Naive thymus-derived CD4-positive, alpha-beta T cell (primary cell): ENCODE results near the gene ABCG1. TPM values are rescaled to one million over a fixed set of nuclear protein-coding genes. Genes with fewer than 3 reads are reported as not detected.

Experiments
- ATAC-seq: fragments of 150-1000 bp; cut with Tn5 transposase; 2 replicates; pipeline ENCODE4 v1.10.0; 2021; ENCODE audit warnings: mild to moderate bottlenecking, moderate library complexity
- CTCF ChIA-PET: fragments of 350-600 bp; sonication (Branson Sonifier 250); formaldehyde crosslinking; loops from one replicate; lab custom pipeline; 2021; ENCODE audit warnings: antibody characterized with exemption; lab: Charles Lee
- POLR2A ChIA-PET: fragments of 350-600 bp; sonication (Branson Sonifier 250); formaldehyde crosslinking; loops from one replicate; lab custom pipeline; 2021; ENCODE audit warnings: antibody characterized with exemption, inconsistent platforms; lab: Charles Lee
- DNase-seq, 9 donors: peaks; one replicate each; pipeline versions ENCODE4 v3.0.0 to v3.0.0-alpha.2; 2020 to 2022; ENCODE audit warnings: mixed read lengths in 1 of 9
- H3K27ac ChIP-seq: one replicate; pipeline ENCODE4 v1.7.0; 2013; ENCODE audit warnings: mild to moderate bottlenecking, low read depth, low read length, moderate library complexity
- H3K27me3 ChIP-seq, 2 donors: one replicate each; pipeline ENCODE4 v1.7.0; 2013; ENCODE audit warnings: low read length in 2 of 2, mild to moderate bottlenecking in 2 of 2, moderate library complexity in 2 of 2; ENCODE audit not compliant: control insufficient read depth in 2 of 2, insufficient read depth in 2 of 2
- H3K36me3 ChIP-seq, 3 experiments: 1 replicate in 2 of 3; 2 replicates in 1 of 3; pipeline ENCODE4 v1.7.0; 2013; ENCODE audit warnings: low read length in 3 of 3, mild to moderate bottlenecking in 3 of 3, moderate library complexity in 1 of 3; ENCODE audit not compliant: insufficient read depth in 3 of 3, control insufficient read depth in 2 of 3
- H3K4me1 ChIP-seq, 2 donors: one replicate each; pipeline ENCODE4 v1.7.0; 2013; ENCODE audit warnings: low read length in 2 of 2, mild to moderate bottlenecking in 2 of 2, moderate library complexity in 1 of 2; ENCODE audit not compliant: control insufficient read depth in 2 of 2, insufficient read depth in 2 of 2
- H3K4me3 ChIP-seq: 2 replicates; pipeline ENCODE4 v1.7.0; 2013; ENCODE audit warnings: mild to moderate bottlenecking, low read length
- H3K9me3 ChIP-seq, 3 experiments: 1 replicate in 2 of 3; 2 replicates in 1 of 3; pipeline ENCODE4 v1.7.0; 2013; ENCODE audit warnings: low read length in 3 of 3; ENCODE audit not compliant: control insufficient read depth in 2 of 3
- H3K27ac Mint-ChIP-seq, 9 donors: one replicate each; pipeline ENCODE4 v1.8.0; 2020 to 2022; ENCODE audit warnings: mixed read lengths in 9 of 9, mild to moderate bottlenecking in 8 of 9, moderate library complexity in 5 of 9, inconsistent platforms in 2 of 9
- H3K27me3 Mint-ChIP-seq, 5 donors: one replicate each; pipeline ENCODE4 v1.8.0; 2021 to 2022; ENCODE audit warnings: mixed read lengths in 5 of 5, mild to moderate bottlenecking in 1 of 5
- H3K36me3 Mint-ChIP-seq, 5 donors: one replicate each; pipeline ENCODE4 v1.8.0; 2020 to 2022; ENCODE audit warnings: mixed read lengths in 5 of 5, mild to moderate bottlenecking in 3 of 5, inconsistent platforms in 1 of 5
- H3K4me1 Mint-ChIP-seq, 7 donors: one replicate each; pipeline ENCODE4 v1.8.0; 2020 to 2022; ENCODE audit warnings: mixed read lengths in 7 of 7, mild to moderate bottlenecking in 3 of 7, inconsistent platforms in 1 of 7
- H3K4me3 Mint-ChIP-seq, 10 donors: one replicate each; pipeline ENCODE4 v1.8.0; 2020 to 2022; ENCODE audit warnings: mild to moderate bottlenecking in 10 of 10, mixed read lengths in 10 of 10, moderate library complexity in 6 of 10, inconsistent platforms in 2 of 10
- H3K9me3 Mint-ChIP-seq, 11 donors: one replicate each; pipeline ENCODE4 v1.8.0; 2020 to 2022; ENCODE audit warnings: mixed read lengths in 11 of 11, mild to moderate bottlenecking in 4 of 11, inconsistent platforms in 1 of 11, moderate library complexity in 1 of 11
- intact Hi-C, 2 donors: fragments of 100-400 bp; cut with micrococcal nuclease; formaldehyde crosslinking; loops; one replicate each; pipeline ENCODE4 v1.15.1; 2023
- polyA plus RNA-seq, 2 donors: library from polyadenylated mRNA; unstranded; fragments of 300-500 nt; fragmentation: Illumina TruSeq; gene quantifications; one replicate each; pipeline ENCODE4 v1.2.3, GENCODE V29; 2021
- total RNA-seq, 6 experiments: library from RNA in 5 of 6; stranded (reverse) in 5 of 6; gene quantifications; 1 replicate in 5 of 6; 2 replicates in 1 of 6; pipeline ENCODE4 v1.2.3 and lab custom pipeline; 2021 to 2026

The ABCG1 gene
- total and polyA plus RNA-seq, 7 experiments from 2014 or later, result 0.67 to 49.7 (median 17.0) TPM

DNA sequence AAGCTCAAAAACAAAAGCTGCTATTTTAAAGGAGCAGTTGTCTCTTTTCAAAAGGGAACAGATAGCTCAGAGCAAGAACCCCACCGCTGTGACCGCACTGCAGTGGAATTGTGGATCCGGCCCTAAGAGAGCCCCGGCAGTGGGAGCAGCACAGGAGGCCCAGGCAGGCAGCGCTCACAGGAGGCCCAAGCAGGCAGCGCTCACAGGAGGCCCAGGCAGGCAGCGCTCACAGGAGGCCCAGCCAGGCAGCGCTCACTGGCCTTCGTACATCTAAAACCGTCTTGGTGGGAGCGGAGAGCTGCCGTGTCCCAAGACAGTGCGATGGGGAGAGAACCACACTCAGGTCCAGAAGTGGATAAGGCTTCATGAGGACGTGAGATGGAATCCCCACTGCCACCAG, 92.2 kb downstream of the ABCG1 start:
- Histone ChIP-seq H3K36me3 (no peaks in the 10 kb centered on the region), H3K4me3 (no peak overlapping the region), H3K4me1 (peaks cover 0 to 8% of the 10 kb centered on the region in 2 donors), H3K27me3 (no peaks in the 10 kb centered on the region), H3K27ac (no peak overlapping the region), H3K9me3 (no peaks in the 10 kb centered on the region)
- no peaks in the 10 kb centered on the region for H3K36me3 Mint-ChIP-seq
- H3K4me1 Mint-ChIP-seq, result peaks cover 0 to 16% (median 7%) of the 10 kb centered on the region in 7 donors
- peaks cover 0 to 3% (median 0%) of the 10 kb centered on the region in 11 donors for H3K9me3 Mint-ChIP-seq
- peak overlapping the region in 1 of 9 donors; percentile 36 for H3K27ac Mint-ChIP-seq
- CTCF ChIA-PET, result interaction anchor here (0.5 to 1.9 kb wide), 5 partner anchors 14 to 166 kb away, joined by 3 to 5 read pairs (median 3); no protein-coding TSS in a partner anchor
- ATAC-seq (no peak), DNase-seq (no peak)
- intact Hi-C loops, result no loop called here
- POLR2A ChIA-PET, result interaction anchor here (0.9 kb wide), 1 partner anchor 137 kb away, joined by 3 read pairs; no protein-coding TSS in a partner anchor
- no peak overlapping the region for H3K4me3 Mint-ChIP-seq
- peaks cover 0 to 15% (median 0%) of the 10 kb centered on the region in 5 donors for H3K27me3 Mint-ChIP-seq

DNA sequence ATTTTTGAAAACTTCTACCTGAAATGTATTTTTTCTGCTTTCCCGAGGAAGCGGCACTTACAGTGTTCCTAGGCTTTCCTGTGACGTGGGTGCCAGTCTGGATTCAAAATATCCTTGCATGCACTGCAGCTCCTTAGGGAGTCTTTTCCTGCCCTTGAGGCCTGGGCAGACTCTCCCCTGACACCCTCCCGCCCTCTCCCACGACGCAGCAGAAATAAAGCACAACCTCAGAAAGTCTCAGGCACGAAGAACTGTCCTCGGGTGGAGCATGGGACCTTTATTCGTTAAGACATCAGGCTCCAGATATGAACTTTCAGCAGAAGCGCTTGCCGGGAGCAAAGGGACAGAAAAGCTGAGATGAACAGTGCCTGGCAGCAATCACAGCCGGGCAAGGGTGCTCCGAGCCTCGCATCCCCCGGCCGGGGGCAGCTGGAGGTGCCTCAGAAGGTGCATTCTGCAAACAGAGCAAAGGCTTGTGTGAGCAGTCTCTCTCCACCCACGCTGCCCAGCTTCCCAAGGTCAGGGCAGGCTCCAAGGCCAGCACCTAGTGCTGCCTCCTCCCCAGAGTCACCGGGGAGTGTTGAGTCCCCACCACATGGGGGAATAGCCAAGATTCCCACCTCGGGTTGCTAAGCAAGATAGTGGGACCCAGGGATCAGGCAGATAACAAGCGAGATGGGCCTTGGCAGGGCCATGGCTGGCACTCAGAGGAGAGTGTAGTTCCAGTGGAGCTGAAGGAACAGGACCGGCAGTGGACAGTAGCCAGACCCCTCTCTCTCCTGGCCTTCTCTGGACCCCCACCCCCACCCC, 93.1 kb downstream of the ABCG1 start:
- Mint-ChIP-seq H3K4me1 (peaks cover 0 to 10% (median 3%) of the 10 kb centered on the region in 7 donors), H3K4me3 (no peak overlapping the region), H3K9me3 (peaks cover 0 to 3% (median 0%) of the 10 kb centered on the region in 11 donors), H3K27me3 (peaks cover 0 to 9% (median 0%) of the 10 kb centered on the region in 5 donors), H3K36me3 (no peaks in the 10 kb centered on the region), H3K27ac (peak overlapping the region in 1 of 9 donors; percentile 36)
- intact Hi-C loops, result no loop called here
- Histone ChIP-seq H3K4me3 (no peak overlapping the region), H3K4me1 (peaks cover 0 to 8% of the 10 kb centered on the region in 2 donors), H3K27ac (no peak overlapping the region), H3K36me3 (no peaks in the 10 kb centered on the region), H3K9me3 (no peaks in the 10 kb centered on the region), H3K27me3 (no peaks in the 10 kb centered on the region)
- ATAC-seq (no peak), DNase-seq (no peak)
- POLR2A ChIA-PET, result no interaction called here
- CTCF ChIA-PET, result interaction anchor here (1.5 kb wide), 1 partner anchor 15 kb away, joined by 3 read pairs; no protein-coding TSS in a partner anchor

DNA sequence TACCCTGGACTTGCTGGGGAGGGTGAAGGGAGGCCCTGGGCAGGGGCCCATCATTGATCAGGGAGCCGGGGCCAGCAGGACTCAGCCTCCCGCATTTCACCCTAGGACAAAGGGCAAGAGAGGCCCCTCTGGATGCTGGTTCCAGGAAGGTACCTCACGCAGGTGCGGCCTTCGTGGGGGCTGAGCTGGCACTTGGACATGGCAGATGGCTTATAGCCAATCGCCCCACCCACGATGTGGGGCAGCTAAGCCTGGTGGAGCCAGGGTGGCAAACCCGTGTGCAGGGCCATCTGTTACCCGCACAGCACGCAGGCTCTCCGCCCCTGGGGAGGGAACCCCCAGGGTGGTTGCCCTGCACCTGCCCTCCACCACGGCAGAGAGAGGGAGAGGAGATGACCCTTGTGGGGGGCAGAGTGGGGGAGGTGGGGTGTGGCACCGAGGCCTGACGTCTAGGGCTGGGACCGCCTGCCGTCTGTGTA, 93.7 kb downstream of the ABCG1 start:
- Mint-ChIP-seq H3K9me3 (peaks cover 0 to 3% (median 0%) of the 10 kb centered on the region in 11 donors), H3K27ac (no peak overlapping the region), H3K27me3 (peaks cover 0 to 3% (median 0%) of the 10 kb centered on the region in 5 donors), H3K4me1 (peaks cover 0 to 10% (median 3%) of the 10 kb centered on the region in 7 donors), H3K4me3 (no peak overlapping the region), H3K36me3 (no peaks in the 10 kb centered on the region)
- no peaks in the 10 kb centered on the region for H3K9me3 ChIP-seq
- no peaks in the 10 kb centered on the region for H3K36me3 ChIP-seq
- no peak overlapping the region for H3K4me3 ChIP-seq
- DNase-seq (peak in 1 of 9 donors; percentile 19), ATAC-seq (no peak)
- no peak overlapping the region for H3K27ac ChIP-seq
- ChIA-PET POLR2A (no interaction called here), CTCF (no interaction called here)
- no peaks in the 10 kb centered on the region for H3K27me3 ChIP-seq
- peaks cover 0 to 8% of the 10 kb centered on the region in 2 donors for H3K4me1 ChIP-seq
- intact Hi-C loops, result no loop called here

DNA sequence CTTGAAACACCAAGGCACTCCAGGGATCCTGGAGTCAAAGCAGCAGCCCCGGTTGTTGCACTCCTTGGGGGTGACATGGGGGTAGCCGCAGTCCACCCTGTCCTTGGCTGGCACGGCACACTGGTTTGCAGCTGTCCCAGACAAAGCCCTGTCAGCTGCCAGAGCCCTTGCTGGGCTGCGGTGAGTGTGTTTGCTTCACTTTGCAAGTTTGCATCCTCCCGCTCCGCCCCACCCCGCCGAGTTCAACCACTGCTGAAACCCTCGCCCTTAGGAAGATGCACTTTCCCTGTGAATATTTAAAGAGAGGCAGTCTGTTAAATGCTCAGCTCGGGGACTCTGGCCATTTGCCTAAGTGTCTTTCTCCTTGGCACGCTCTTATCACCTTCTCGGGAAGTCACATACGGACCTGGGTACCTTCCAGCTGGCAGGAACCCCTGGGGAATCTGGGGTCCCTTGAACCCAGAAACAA, 94.6 kb downstream of the ABCG1 start:
- H3K27ac ChIP-seq, result no peak overlapping the region
- Mint-ChIP-seq H3K27ac (no peak overlapping the region), H3K9me3 (peaks cover 0 to 3% (median 0%) of the 10 kb centered on the region in 11 donors), H3K4me1 (peaks cover 0 to 10% (median 3%) of the 10 kb centered on the region in 7 donors), H3K4me3 (no peak overlapping the region), H3K27me3 (no peaks in the 10 kb centered on the region), H3K36me3 (no peaks in the 10 kb centered on the region)
- no peaks in the 10 kb centered on the region for H3K36me3 ChIP-seq
- ChIA-PET POLR2A (no interaction called here), CTCF (interaction anchor here (1.2 kb wide), 1 partner anchor 23 kb away, joined by 3 read pairs; no protein-coding TSS in a partner anchor)
- no peaks in the 10 kb centered on the region for H3K9me3 ChIP-seq
- peak in 1 of 9 donors; percentile 17 for DNase-seq
- ATAC-seq, result no peak
- intact Hi-C loops, result no loop called here
- H3K4me1 ChIP-seq, result peaks cover 0 to 8% of the 10 kb centered on the region in 2 donors
- H3K4me3 ChIP-seq, result no peak overlapping the region
- H3K27me3 ChIP-seq, result no peaks in the 10 kb centered on the region

DNA sequence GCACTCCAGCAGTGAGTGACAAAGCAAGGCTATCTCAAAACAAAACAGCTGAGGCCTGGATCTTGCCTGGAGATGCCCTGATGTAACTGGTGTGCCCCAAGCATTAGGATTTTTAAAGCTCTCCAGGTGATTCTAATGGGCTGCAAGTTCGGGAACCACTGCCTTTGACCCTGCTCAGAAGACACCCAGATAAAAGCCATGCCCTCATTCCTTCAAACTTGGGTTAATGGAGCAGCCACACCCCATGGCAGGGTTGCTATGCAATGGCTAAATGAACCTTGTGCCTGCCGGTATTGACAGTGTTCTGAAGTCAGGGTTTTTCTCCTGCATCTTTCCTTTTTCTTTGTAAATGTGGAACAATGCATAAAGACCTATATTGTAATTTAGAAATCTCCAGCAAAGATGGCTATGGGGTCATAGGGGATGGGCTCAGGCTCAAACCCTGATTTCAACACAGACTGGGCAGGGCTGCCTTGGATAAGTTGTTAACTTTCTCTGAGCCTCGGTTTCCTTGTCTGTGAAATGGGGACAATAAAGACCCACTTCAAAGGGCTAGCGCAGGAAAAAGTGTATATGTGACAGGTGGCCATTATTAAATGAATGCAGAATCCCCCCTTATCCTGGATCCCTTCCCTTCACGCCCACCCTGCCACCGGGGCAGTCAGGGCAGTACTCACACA, 95.8 kb downstream of the ABCG1 start:
- ATAC-seq, result no peak
- H3K4me1 ChIP-seq, result peaks cover 0 to 3% of the 10 kb centered on the region in 2 donors
- peak in 1 of 9 donors; percentile 15 for DNase-seq
- POLR2A ChIA-PET, result no interaction called here
- Mint-ChIP-seq H3K36me3 (no peaks in the 10 kb centered on the region), H3K27ac (no peak overlapping the region), H3K27me3 (peaks cover 0 to 2% (median 0%) of the 10 kb centered on the region in 5 donors), H3K4me3 (no peak overlapping the region), H3K4me1 (peaks cover 0 to 10% (median 2%) of the 10 kb centered on the region in 7 donors), H3K9me3 (peaks cover 0 to 3% (median 0%) of the 10 kb centered on the region in 11 donors)
- intact Hi-C loops, result no loop called here
- CTCF ChIA-PET, result interaction anchor here (1.2 kb wide), 1 partner anchor 22 kb away, joined by 3 read pairs; no protein-coding TSS in a partner anchor
- no peaks in the 10 kb centered on the region for H3K27me3 ChIP-seq
- H3K4me3 ChIP-seq, result no peak overlapping the region
- no peak overlapping the region for H3K27ac ChIP-seq
- H3K36me3 ChIP-seq, result no peaks in the 10 kb centered on the region
- H3K9me3 ChIP-seq, result no peaks in the 10 kb centered on the region

DNA sequence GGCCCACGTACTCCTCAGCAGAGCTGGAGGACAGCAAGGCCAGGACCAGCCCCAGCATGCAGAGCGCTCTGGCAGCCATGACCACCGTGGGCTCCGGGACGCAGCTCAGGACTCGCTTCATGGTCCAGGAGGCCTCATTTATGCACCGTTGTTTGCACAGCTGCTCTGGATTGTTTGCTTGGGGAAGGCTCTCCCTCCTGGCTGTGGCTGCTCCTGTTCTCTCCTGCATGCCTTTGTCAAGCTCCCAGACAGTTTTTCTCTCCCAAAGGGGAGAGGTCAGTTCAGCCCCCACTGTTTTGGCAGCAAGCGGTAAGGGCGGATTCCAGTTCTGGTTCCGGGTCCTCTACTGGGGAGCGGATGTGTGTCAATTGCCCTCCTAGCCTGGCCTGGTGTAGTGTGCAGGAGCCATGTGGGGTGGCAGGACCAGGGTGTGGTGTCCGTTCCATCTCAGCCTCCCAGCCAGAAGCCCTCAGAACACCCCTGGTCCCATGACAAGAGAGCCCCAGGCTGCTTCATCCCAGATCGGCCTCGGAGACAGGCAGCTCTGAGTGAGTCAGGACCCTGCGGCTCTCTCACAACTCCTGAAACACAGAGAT, 96.5 kb downstream of the ABCG1 start, which contains the start of gene TFF3:
Gene TFF3, minus strand, starts transcription at position 114 of the 596 bp plus-strand sequence. Its CDS starts 35 bp downstream, at position 79.
- H3K27ac ChIP-seq, result no peak within 1 kb of the TSS

More for the DNA sequence above, 96.5 kb downstream of the ABCG1 start, which contains the start of gene TFF3:
- no peaks in the 10 kb centered on the region for H3K36me3 Mint-ChIP-seq
- ChIA-PET CTCF (no interaction called here), POLR2A (no interaction called here)
- H3K4me3 Mint-ChIP-seq, result no peak within 1 kb of the TSS
- ATAC-seq (no peak), DNase-seq (peak in 1 of 9 donors; percentile 17)
- peaks cover 0 to 5% (median 0%) of the 10 kb centered on the region in 7 donors for H3K4me1 Mint-ChIP-seq
- peaks cover 0 to 1% (median 0%) of the 10 kb centered on the region in 11 donors for H3K9me3 Mint-ChIP-seq
- H3K27me3 ChIP-seq, result no peaks in the 10 kb centered on the region
- no peaks in the 10 kb centered on the region for H3K4me1 ChIP-seq
- no peaks in the 10 kb centered on the region for H3K36me3 ChIP-seq
- no peaks in the 10 kb centered on the region for H3K9me3 ChIP-seq
- intact Hi-C loops, result no loop called here
- H3K27me3 Mint-ChIP-seq, result peaks cover 0 to 2% (median 0%) of the 10 kb centered on the region in 5 donors
- no peak within 1 kb of the TSS for H3K4me3 ChIP-seq
- no peak within 1 kb of the TSS for H3K27ac Mint-ChIP-seq
